Lung (tissue), 12 donors: ENCODE results near the gene COL4A2. TPM values are rescaled to one million over a fixed set of nuclear protein-coding genes. Genes with fewer than 3 reads are reported as not detected.

ENCODE experiments used
- ATAC-seq: fragments of 200-7000 bp; cut with Tn5 transposase; one replicate; pipeline ENCODE4 v1.9.1; 2020; ENCODE audit warnings: moderate number of reproducible peaks; ENCODE audit not compliant: insufficient read depth, low FRiP score
- DNase-seq, 3 donors: peaks; one replicate each; pipeline ENCODE4 v3.0.0-alpha.2; 2013 to 2017
- H3K27ac ChIP-seq, 2 donors: one replicate each; pipeline ENCODE4 v1.5.1; 2013; ENCODE audit warnings: mild to moderate bottlenecking in 2 of 2, moderate library complexity in 2 of 2, control low read depth in 1 of 2, inconsistent platforms in 1 of 2, low read depth in 1 of 2, low read length in 1 of 2
- H3K27me3 ChIP-seq, 3 donors: one replicate each; pipeline ENCODE4 v1.5.1; 2013; ENCODE audit warnings: low read length in 2 of 3; ENCODE audit not compliant: control insufficient read depth in 3 of 3, insufficient read depth in 3 of 3
- H3K36me3 ChIP-seq, 4 donors: one replicate each; pipeline ENCODE4 v1.5.1; 2013; ENCODE audit warnings: low read length in 4 of 4, mild to moderate bottlenecking in 1 of 4, moderate library complexity in 1 of 4; ENCODE audit not compliant: control insufficient read depth in 4 of 4, insufficient read depth in 4 of 4
- H3K4me1 ChIP-seq, 5 donors: one replicate each; pipeline ENCODE4 v1.5.1; 2013; ENCODE audit warnings: low read length in 5 of 5, mild to moderate bottlenecking in 2 of 5, moderate library complexity in 1 of 5; ENCODE audit not compliant: control insufficient read depth in 5 of 5, insufficient read depth in 5 of 5
- H3K4me3 ChIP-seq: one replicate; pipeline ENCODE4 v1.5.1; 2013; ENCODE audit warnings: mild to moderate bottlenecking, control low read depth, moderate library complexity
- H3K9ac ChIP-seq, 2 donors: one replicate each; pipeline ENCODE4 v1.5.1; 2013; ENCODE audit warnings: low read length in 2 of 2, control low read depth in 1 of 2; ENCODE audit not compliant: insufficient read depth in 1 of 2
- H3K9me3 ChIP-seq, 4 donors: one replicate each; pipeline ENCODE4 v1.5.1; 2013; ENCODE audit warnings: low read length in 3 of 4, mild to moderate bottlenecking in 1 of 4, moderate library complexity in 1 of 4; ENCODE audit not compliant: control insufficient read depth in 4 of 4, insufficient read depth in 3 of 4
- WGBS, 2 donors: extraction: QIAGEN DNeasy Blood & Tissue Kit; methylation state at CpG; one replicate each; pipeline ENCODE4 v1.1.7; 2013; 5-methylcytosine and 5-hydroxymethylcytosine counted together
- polyA plus RNA-seq, 2 donors: library from polyadenylated mRNA; stranded (reverse); fragments of 200-250 nt; gene quantifications; one replicate each; pipeline ENCODE4 v1.2.1, GENCODE V29; 2013
- total RNA-seq, 2 donors: library from RNA; depleted of rRNA in 1 of 2; stranded (reverse); fragments of >200 nt in 1 of 2; gene quantifications; one replicate each; pipeline ENCODE4 v1.2.1, GENCODE V29; 2014 to 2021
- TF ChIP-seq, protein P1 (sequence below): IDR thresholded peaks from 2 replicates; pipeline ENCODE4 v1.5.1; 2012; ENCODE audit warnings: mild to moderate bottlenecking; ENCODE audit errors: control extremely low read depth, extremely low read depth
- donor health status: control.
- donor health status: control.
- donor health status: Bipolar disorder and iron deficiency.
- donor health status: healthy.
- donor health status: DM: yes; HTN: yes; CAD: no.

Gene COL4A2
- total and polyA plus RNA-seq, 4 donors = 169 to 627 (median 339) TPM

DNA sequence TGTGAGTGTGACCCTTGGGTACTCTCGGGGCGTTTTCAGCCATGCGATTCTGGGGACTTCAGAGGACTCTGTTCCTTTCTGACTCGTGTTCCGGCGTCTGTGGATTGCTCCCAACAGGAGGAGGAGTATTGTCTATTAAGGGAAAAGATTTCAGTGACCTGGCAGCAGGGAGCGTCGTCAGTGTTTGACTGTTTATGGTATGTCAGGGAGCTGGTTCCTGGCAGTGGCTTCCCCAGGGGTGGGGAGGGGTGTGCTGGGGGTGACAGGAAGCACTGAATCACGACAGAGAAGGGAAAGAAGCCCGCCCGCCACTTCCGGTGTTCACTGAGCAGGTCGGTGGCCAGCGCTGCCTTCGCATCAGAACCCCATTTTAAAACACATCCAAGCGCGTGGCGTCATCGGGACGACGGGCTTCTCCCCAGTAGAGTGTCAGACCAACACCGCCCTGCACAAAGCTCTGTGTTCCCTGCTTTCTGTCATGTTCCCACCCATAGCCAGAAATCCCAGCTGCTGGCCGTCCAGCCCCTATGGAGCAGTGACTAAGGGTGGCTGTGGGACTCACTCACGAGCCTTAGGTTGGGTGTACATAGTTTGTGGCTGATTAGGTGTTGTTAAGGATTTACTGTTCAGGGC is 33.8 kb downstream of the COL4A2 start:
- TF ChIP-seq, protein P1, sequence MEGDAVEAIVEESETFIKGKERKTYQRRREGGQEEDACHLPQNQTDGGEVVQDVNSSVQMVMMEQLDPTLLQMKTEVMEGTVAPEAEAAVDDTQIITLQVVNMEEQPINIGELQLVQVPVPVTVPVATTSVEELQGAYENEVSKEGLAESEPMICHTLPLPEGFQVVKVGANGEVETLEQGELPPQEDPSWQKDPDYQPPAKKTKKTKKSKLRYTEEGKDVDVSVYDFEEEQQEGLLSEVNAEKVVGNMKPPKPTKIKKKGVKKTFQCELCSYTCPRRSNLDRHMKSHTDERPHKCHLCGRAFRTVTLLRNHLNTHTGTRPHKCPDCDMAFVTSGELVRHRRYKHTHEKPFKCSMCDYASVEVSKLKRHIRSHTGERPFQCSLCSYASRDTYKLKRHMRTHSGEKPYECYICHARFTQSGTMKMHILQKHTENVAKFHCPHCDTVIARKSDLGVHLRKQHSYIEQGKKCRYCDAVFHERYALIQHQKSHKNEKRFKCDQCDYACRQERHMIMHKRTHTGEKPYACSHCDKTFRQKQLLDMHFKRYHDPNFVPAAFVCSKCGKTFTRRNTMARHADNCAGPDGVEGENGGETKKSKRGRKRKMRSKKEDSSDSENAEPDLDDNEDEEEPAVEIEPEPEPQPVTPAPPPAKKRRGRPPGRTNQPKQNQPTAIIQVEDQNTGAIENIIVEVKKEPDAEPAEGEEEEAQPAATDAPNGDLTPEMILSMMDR = no peak
- H3K9me3 ChIP-seq = no peaks in the 10 kb centered on the region
- H3K4me1 ChIP-seq = peaks cover 27 to 60% (median 34%) of the 10 kb centered on the region in 5 donors
- H3K36me3 ChIP-seq = no peaks in the 10 kb centered on the region
- peak overlapping the region; percentile 93 to 95 for H3K27ac ChIP-seq
- no peak overlapping the region for H3K4me3 ChIP-seq
- 8 to 24% methylated on average over 24 of the region's 24 CpGs for WGBS, 2 donors
- ATAC-seq = peak; percentile 43
- peak overlapping the region in 1 of 2 donors; percentile 83 for H3K9ac ChIP-seq
- peak; percentile 87 to 90 (median 90) for DNase-seq
- H3K27me3 ChIP-seq = no peaks in the 10 kb centered on the region

DNA sequence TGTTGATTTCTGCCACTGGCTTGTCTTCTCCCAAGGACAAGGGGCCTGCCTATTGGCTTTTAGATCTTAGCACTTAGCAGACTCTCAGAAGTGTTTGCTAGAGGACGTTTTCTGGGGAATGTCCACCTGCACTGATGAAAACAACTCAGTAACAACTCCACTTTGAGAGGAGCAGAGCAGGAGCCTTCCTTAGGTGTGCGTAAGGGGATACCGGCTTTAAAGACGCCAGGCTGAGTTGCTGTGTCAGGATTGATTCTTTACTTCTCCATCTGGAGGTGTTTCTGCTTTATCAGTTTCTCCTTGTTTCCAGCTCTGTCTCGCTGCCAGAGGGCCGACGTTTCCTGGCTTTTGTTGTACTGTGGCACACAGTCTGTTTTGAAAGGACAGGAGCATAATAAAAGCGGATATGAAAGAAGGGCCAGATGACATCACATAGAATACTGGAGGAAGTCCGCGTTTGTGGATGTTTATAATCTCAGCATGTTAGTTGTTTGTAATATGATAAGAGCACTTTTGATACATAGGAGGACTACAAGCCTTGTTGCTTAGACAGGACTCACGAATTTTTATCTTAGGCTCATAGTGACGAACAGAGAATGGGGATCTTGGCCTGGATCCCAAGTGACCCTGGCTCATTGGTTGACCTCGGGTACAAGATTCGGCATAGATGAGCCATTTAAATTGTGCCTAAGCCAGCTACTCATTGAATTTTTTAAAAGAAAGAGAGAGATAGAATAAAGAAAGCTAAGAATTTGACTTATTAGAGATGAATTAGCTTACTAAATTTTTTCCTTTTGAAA is 34.6 kb downstream of the COL4A2 start:
- peak overlapping the region; percentile 93 to 95 for H3K27ac ChIP-seq
- 12 to 19% methylated on average over 14 of the region's 14 CpGs for WGBS, 2 donors
- no peak overlapping the region for H3K4me3 ChIP-seq
- DNase-seq (peak; percentile 65 to 90 (median 89)), ATAC-seq (peak; percentile 21)
- peak overlapping the region in 1 of 2 donors; percentile 83 for H3K9ac ChIP-seq
- H3K27me3 ChIP-seq = no peaks in the 10 kb centered on the region
- TF ChIP-seq, protein P1 = no peak
- no peaks in the 10 kb centered on the region for H3K36me3 ChIP-seq
- H3K9me3 ChIP-seq = no peaks in the 10 kb centered on the region
- H3K4me1 ChIP-seq = peaks cover 25 to 55% (median 32%) of the 10 kb centered on the region in 5 donors

DNA sequence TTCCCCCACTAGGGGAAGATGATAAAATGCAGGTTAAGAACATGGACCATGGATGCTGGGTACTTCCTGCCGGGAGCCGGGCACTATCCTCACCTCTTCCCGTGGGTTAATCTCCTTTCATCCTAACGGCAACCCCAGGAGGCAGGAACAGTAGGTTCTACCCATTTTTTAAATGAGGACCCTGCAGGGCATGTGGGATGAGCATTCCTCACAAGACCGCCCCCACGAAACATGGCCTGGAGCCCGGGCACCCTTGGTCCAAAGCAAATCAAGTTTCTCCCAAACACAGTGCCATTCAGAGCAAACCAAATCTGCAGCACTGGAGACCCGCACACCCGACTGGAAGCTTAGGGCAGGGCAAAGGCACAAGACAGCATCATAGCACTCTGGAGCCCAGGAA is 35.4 kb downstream of the COL4A2 start:
- TF ChIP-seq, protein P1 = no peak
- 84% methylated on average over 9 of the region's 9 CpGs for WGBS, 2 donors
- H3K27me3 ChIP-seq = no peaks in the 10 kb centered on the region
- no peaks in the 10 kb centered on the region for H3K9me3 ChIP-seq
- H3K4me3 ChIP-seq = no peak overlapping the region
- H3K36me3 ChIP-seq = no peaks in the 10 kb centered on the region
- peak overlapping the region in 1 of 2 donors; percentile 6 for H3K9ac ChIP-seq
- ATAC-seq = no peak
- peaks cover 22 to 47% (median 30%) of the 10 kb centered on the region in 5 donors for H3K4me1 ChIP-seq
- peak overlapping the region in 1 of 2 donors; percentile 55 for H3K27ac ChIP-seq
- DNase-seq = no peak
